ENCODE data around the gene DCLRE1B.
A peak's percentile ranks its signal among the peaks of the same experiment; 100 is the strongest.

DCLRE1B gene

GRCh38 chr1:113917400-113918082 is 12.4 kb downstream of the DCLRE1B start:
- H3K27ac ChIP-seq, result no peak overlapping the region
- ChIA-PET CTCF (interaction anchor here (1.2 kb wide), 1 partner anchor 11 kb away, joined by 5 read pairs; the partner anchor contains the start of gene HIPK1), POLR2A (ENCODE audit: low non-redundant PET) (interaction anchor here (0.9 to 1.3 kb wide), 2 partner anchors 9 to 10 kb away, joined by 3 to 4 read pairs; no protein-coding TSS in a partner anchor)
- no peak for TF ChIP-seq CTCF (conservative IDR thresholded peaks at IDR 0.05; ENCODE audit: low read depth)
- DNase-seq (ENCODE audit: low spot score), result peak; percentile 59

- TF ChIP-seq CTCF (conservative IDR thresholded peaks at IDR 0.05; ENCODE audit: low read depth), result no peak
- POLR2A ChIA-PET (ENCODE audit: low non-redundant PET), result interaction anchor here (0.9 kb wide), 1 partner anchor 10 kb away, joined by 3 read pairs; no protein-coding TSS in a partner anchor
- no peak for DNase-seq (ENCODE audit: low spot score)
- CTCF ChIA-PET, result interaction anchor here (1.2 kb wide), 1 partner anchor 11 kb away, joined by 5 read pairs; the partner anchor contains the start of gene HIPK1
- no peak overlapping the region for H3K27ac ChIP-seq
Observed at GRCh38 chr1:113918243-113918642, 13.1 kb downstream of the DCLRE1B start.

DNA sequence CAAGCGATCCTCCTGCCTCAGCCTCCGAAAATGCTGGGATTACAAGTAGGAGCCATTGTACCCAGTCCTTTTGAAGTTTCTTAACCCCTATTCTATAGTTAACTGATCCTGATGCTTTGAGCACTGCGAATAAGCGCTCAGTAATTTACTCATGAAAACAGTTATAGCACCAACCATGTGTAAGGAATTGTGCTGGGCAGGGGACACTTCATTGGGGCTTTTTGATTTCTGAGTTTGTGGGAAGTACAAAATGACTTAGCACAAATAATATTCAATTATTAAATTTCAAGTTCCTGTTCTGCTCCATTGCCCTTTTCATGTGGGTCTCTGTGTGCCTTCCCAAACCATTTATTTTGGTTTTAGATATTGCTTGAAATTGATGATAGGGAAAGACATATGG is 17.8 kb downstream of the DCLRE1B start:
- DNase-seq (ENCODE audit: low spot score), result no peak
- H3K27ac ChIP-seq, result no peak overlapping the region
- ChIA-PET POLR2A (ENCODE audit: low non-redundant PET) (no interaction called here), CTCF (no interaction called here)
- no peak for TF ChIP-seq CTCF (conservative IDR thresholded peaks at IDR 0.05; ENCODE audit: low read depth)

GRCh38 chr1:113924473-113924872 is 19.3 kb downstream of the DCLRE1B start:
- POLR2A ChIA-PET (ENCODE audit: low non-redundant PET), result interaction anchor here (0.6 kb wide), 1 partner anchor 18 kb away, joined by 11 read pairs; no protein-coding TSS in a partner anchor

GRCh38 chr1:113928187-113928930 is 23.2 kb downstream of the DCLRE1B start:
- DNase-seq (ENCODE audit: low spot score), result no peak
- ChIA-PET POLR2A (ENCODE audit: low non-redundant PET) (interaction anchor here (3.7 kb wide), 1 partner anchor 24 kb away, joined by 19 read pairs; the partner anchor contains the start of genes AP4B1 and DCLRE1B), CTCF (interaction anchor here (1.5 to 2.8 kb wide), 2 partner anchors 11 to 23 kb away, joined by 5 to 16 read pairs; partner anchors contain the start of genes AP4B1 and DCLRE1B)
- H3K27ac ChIP-seq, result no peak overlapping the region
- TF ChIP-seq CTCF (conservative IDR thresholded peaks at IDR 0.05; ENCODE audit: low read depth), result no peak

More at GRCh38 chr1:113924473-113924872, 19.3 kb downstream of the DCLRE1B start:
- DNase-seq (ENCODE audit: low spot score), result no peak
- CTCF ChIA-PET, result no interaction called here
- H3K27ac ChIP-seq, result no peak overlapping the region
- no peak for TF ChIP-seq CTCF (conservative IDR thresholded peaks at IDR 0.05; ENCODE audit: low read depth)
